Astrocyte (in vitro differentiated cells and primary cell): ENCODE results near the gene PLEKHG1. TPM values are rescaled to one million over a fixed set of nuclear protein-coding genes. Genes with fewer than 3 reads are reported as not detected.

Experiments used
- DNase-seq: peaks from one replicate; pipeline ENCODE4 v3.0.0-alpha.2; 2010; ENCODE audit warnings: low read depth
- FAIRE-seq: peaks from 2 replicates; lab custom pipeline; 2011; peaks lifted over from hg19 to GRCh38; lab: Jason Lieb, UNC
- H2AFZ ChIP-seq: 2 replicates; pipeline ENCODE4 v1.6.0; 2012; ENCODE audit warnings: low read depth, low read length, inconsistent platforms
- H3K27ac ChIP-seq: 2 replicates; pipeline ENCODE4 v1.5.1; 2011; ENCODE audit warnings: low read depth, low read length, inconsistent platforms
- H3K27me3 ChIP-seq: 2 replicates; pipeline ENCODE4 v1.6.0; 2011; ENCODE audit warnings: low read length, inconsistent platforms; ENCODE audit not compliant: insufficient read depth
- H3K36me3 ChIP-seq: 2 replicates; pipeline ENCODE4 v1.5.1; 2011; ENCODE audit warnings: low read length, inconsistent platforms; ENCODE audit not compliant: insufficient read depth
- H3K4me1 ChIP-seq: 2 replicates; pipeline ENCODE4 v1.5.1; 2011; ENCODE audit warnings: low read length, inconsistent platforms; ENCODE audit not compliant: insufficient read depth
- H3K4me2 ChIP-seq: 2 replicates; pipeline ENCODE4 v1.6.0; 2012; ENCODE audit warnings: low read length, inconsistent platforms
- H3K4me3 ChIP-seq: 2 replicates; pipeline ENCODE4 v1.5.1; 2011; ENCODE audit warnings: low read depth, mild to moderate bottlenecking, low read length, inconsistent platforms; ENCODE audit not compliant: insufficient read depth
- H3K79me2 ChIP-seq: 2 replicates; pipeline ENCODE4 v1.6.0; 2012; ENCODE audit warnings: mild to moderate bottlenecking, low read length, inconsistent platforms; ENCODE audit not compliant: insufficient read depth
- H3K9ac ChIP-seq: 2 replicates; pipeline ENCODE4 v1.6.0; 2012; ENCODE audit warnings: mild to moderate bottlenecking, low read length, inconsistent platforms
- H3K9me3 ChIP-seq: 2 replicates; pipeline ENCODE4 v1.5.1; 2012; ENCODE audit warnings: low read depth, mild to moderate bottlenecking, low read length, inconsistent platforms; ENCODE audit not compliant: insufficient read depth
- H4K20me1 ChIP-seq: 2 replicates; pipeline ENCODE4 v1.6.0; 2012; ENCODE audit warnings: low read length, inconsistent platforms; ENCODE audit not compliant: insufficient read depth
- H3K27ac Mint-ChIP-seq: one replicate; pipeline ENCODE4 v1.8.0; 2021; ENCODE audit warnings: mild to moderate bottlenecking, mixed read lengths; ENCODE audit not compliant: unreplicated experiment
- H3K27me3 Mint-ChIP-seq: one replicate; pipeline ENCODE4 v1.8.0; 2021; ENCODE audit warnings: low read depth, mixed read lengths; ENCODE audit not compliant: unreplicated experiment
- H3K36me3 Mint-ChIP-seq: one replicate; pipeline ENCODE4 v1.8.0; 2021; ENCODE audit warnings: low read depth, mixed read lengths; ENCODE audit not compliant: unreplicated experiment
- H3K4me1 Mint-ChIP-seq: one replicate; pipeline ENCODE4 v1.8.0; 2021; ENCODE audit warnings: low read depth, mixed read lengths; ENCODE audit not compliant: unreplicated experiment
- H3K4me3 Mint-ChIP-seq: one replicate; pipeline ENCODE4 v1.8.0; 2021; ENCODE audit warnings: mild to moderate bottlenecking, moderate library complexity, mixed read lengths; ENCODE audit not compliant: unreplicated experiment
- H3K9me3 Mint-ChIP-seq: one replicate; pipeline ENCODE4 v1.8.0; 2021; ENCODE audit warnings: mild to moderate bottlenecking, mixed read lengths; ENCODE audit not compliant: unreplicated experiment
- CTCF ChIP-seq: IDR thresholded peaks from 2 replicates; pipeline ENCODE4 v1.5.1; 2011; ENCODE audit warnings: low read depth, mild to moderate bottlenecking, inconsistent platforms, low read length, moderate library complexity; ENCODE audit not compliant: insufficient read depth
- EZH2 ChIP-seq: IDR thresholded peaks from 2 replicates; pipeline ENCODE4 v1.6.1; 2012; ENCODE audit warnings: mild to moderate bottlenecking, low read length, inconsistent platforms; ENCODE audit not compliant: insufficient read depth
- total RNA-seq: library from RNA; stranded (reverse); gene quantifications from 2 replicates; pipeline ENCODE4 v1.2.1, GENCODE V29; 2021

Gene PLEKHG1
- total RNA-seq, 1 donor from 2014 or later = 12.1 TPM

DNA sequence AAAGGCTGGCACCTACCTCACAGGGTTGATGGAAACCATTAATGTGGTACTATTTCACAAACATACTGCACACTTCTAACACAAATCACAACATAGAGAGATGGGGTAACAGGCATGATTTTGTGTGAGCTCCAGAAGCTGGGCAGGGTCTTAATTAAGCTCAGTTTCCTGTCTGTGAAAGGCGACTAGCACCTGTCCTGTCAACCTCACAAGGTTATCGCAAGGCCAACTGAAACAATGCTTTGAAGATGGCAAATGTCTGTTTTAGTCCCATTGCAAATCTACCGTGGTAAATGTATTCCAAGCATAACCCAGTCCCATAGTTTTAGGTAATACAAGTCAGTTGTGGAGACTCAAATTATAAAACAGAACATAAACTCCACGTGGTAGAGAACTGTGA, 1.3 kb upstream of the PLEKHG1 start:
- Histone ChIP-seq H3K9me3 (no peaks in the 10 kb centered on the region), H3K27me3 (peaks cover 18% of the 10 kb centered on the region), H3K4me3 (no peak overlapping the region), H2AFZ (no peak overlapping the region), H3K36me3 (no peaks in the 10 kb centered on the region), H3K4me2 (no peak overlapping the region), H3K79me2 (peaks cover 7% of the 10 kb centered on the region), H4K20me1 (peaks cover 6% of the 10 kb centered on the region), H3K4me1 (no peaks in the 10 kb centered on the region), H3K9ac (no peak overlapping the region), H3K27ac (no peak overlapping the region)
- H3K27me3 Mint-ChIP-seq = peaks cover 64% of the 10 kb centered on the region
- H3K4me1 Mint-ChIP-seq = no peaks in the 10 kb centered on the region
- H3K4me3 Mint-ChIP-seq = peak overlapping the region; percentile 83
- FAIRE-seq = no peak
- H3K9me3 Mint-ChIP-seq = no peaks in the 10 kb centered on the region
- H3K36me3 Mint-ChIP-seq = no peaks in the 10 kb centered on the region
- H3K27ac Mint-ChIP-seq = no peak overlapping the region
- DNase-seq = no peak
- TF ChIP-seq CTCF = no peak
- TF ChIP-seq EZH2 = no peak

DNA sequence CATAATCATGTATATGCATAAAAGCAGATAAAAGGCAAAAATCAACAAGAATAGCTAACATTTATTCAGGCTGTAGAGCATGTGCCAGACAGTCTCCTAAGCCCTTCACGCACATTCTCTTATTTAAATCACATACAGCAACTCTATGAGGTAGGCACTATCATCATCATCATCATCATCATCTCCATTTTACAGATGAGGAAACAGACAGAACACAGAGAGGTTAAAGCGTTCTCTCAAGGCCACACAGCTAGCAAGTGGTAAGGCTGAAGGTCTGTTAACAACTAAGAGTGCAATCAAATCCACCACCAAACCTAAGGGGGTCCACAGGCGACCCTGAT, 857 bp upstream of the PLEKHG1 start:
- H3K9ac ChIP-seq = no peak overlapping the region
- peak overlapping the region; percentile 9 for H2AFZ ChIP-seq
- H3K4me1 ChIP-seq = no peaks in the 10 kb centered on the region
- peaks cover 18% of the 10 kb centered on the region for H3K27me3 ChIP-seq
- no peaks in the 10 kb centered on the region for H3K9me3 ChIP-seq
- no peak for FAIRE-seq
- peak overlapping the region; percentile 90 for H3K4me2 ChIP-seq
- Mint-ChIP-seq H3K4me1 (no peaks in the 10 kb centered on the region), H3K27ac (peak overlapping the region; percentile 20), H3K27me3 (peaks cover 66% of the 10 kb centered on the region), H3K4me3 (peak overlapping the region; percentile 83), H3K9me3 (no peaks in the 10 kb centered on the region), H3K36me3 (no peaks in the 10 kb centered on the region)
- no peak overlapping the region for H3K27ac ChIP-seq
- H3K36me3 ChIP-seq = no peaks in the 10 kb centered on the region
- H4K20me1 ChIP-seq = peaks cover 6% of the 10 kb centered on the region
- DNase-seq = no peak
- H3K4me3 ChIP-seq = no peak overlapping the region
- peaks cover 12% of the 10 kb centered on the region for H3K79me2 ChIP-seq
- TF ChIP-seq EZH2 (no peak), CTCF (no peak)

DNA sequence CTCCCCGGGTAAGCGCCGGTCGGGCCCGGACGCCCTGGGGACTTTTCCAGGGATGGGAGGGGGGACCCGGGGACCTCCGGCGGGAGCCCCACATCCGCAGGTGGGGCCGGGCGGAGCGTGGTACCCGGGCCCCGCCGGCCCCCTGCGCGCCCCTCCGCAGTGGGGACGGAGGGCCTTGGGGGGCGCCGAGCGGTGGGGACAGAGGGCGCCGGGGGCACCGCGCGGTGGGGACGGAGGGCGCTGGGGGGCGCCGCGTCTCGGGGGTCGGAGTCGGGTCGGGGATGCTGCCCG, 270 bp downstream of the PLEKHG1 start:
- H3K27me3 Mint-ChIP-seq = peaks cover 60% of the 10 kb centered on the region
- no peak overlapping the region for H3K27ac ChIP-seq

More for the DNA sequence above, 270 bp downstream of the PLEKHG1 start:
- Mint-ChIP-seq H3K4me1 (no peaks in the 10 kb centered on the region), H3K9me3 (no peaks in the 10 kb centered on the region), H3K36me3 (no peaks in the 10 kb centered on the region), H3K27ac (no peak overlapping the region), H3K4me3 (no peak overlapping the region)
- FAIRE-seq (no peak), DNase-seq (no peak)
- Histone ChIP-seq H3K9ac (peak overlapping the region; percentile 68), H3K4me2 (peak overlapping the region; percentile 90), H3K79me2 (peaks cover 21% of the 10 kb centered on the region), H3K4me1 (no peaks in the 10 kb centered on the region), H3K4me3 (peak overlapping the region; percentile 61), H2AFZ (peak overlapping the region; percentile 77), H4K20me1 (peaks cover 6% of the 10 kb centered on the region), H3K36me3 (no peaks in the 10 kb centered on the region), H3K9me3 (no peaks in the 10 kb centered on the region), H3K27me3 (peaks cover 18% of the 10 kb centered on the region)
- TF ChIP-seq EZH2 (peak; percentile 78), CTCF (no peak)
